K562 (cell line): ENCODE data around the gene CHKB. TPM values are rescaled to one million over a fixed set of nuclear protein-coding genes. Genes with fewer than 3 reads are reported as not detected.

Source experiments
- ATAC-seq: fragments of 200-7000 bp; cut with Tn5 transposase; 3 replicates; pipeline ENCODE4 v1.9.1; 2020; ENCODE audit warnings: moderate library complexity
- BruUV-seq: library from RNA; stranded (reverse); fragments of 400-500 nt; replicated peaks from 2 replicates; lab custom pipeline; 2021; lab: Mats Ljungman, UMichigan
- CTCF ChIA-PET: fragments of 300-600 bp; formaldehyde crosslinking; extraction: SDS; loops from one replicate; lab custom pipeline; 2021; ENCODE audit warnings: low intra/inter-chr PET ratio; lab: Yijun Ruan, JAX
- POLR2A ChIA-PET: fragments of 300-600, 350-650 bp; sonication (Branson Sonifier 250); formaldehyde crosslinking; extraction: SDS; loops from one replicate; lab custom pipeline; 2021; ENCODE audit warnings: antibody characterized with exemption, inconsistent platforms; lab: Yijun Ruan, JAX
- DNase-seq, 4 experiments: peaks; one replicate each; pipeline versions ENCODE4 v3.0.0 to v3.0.0-alpha.2; 2011 to 2018; ENCODE audit warnings: low spot score in 3 of 4, mixed read lengths in 3 of 4; ENCODE audit errors: extremely low read depth in 1 of 4
- FAIRE-seq: peaks from 2 replicates; lab custom pipeline; 2011; peaks lifted over from hg19 to GRCh38; lab: Jason Lieb, UNC
- H2AFZ ChIP-seq: 2 replicates; pipeline ENCODE4 v1.6.0; 2011; ENCODE audit warnings: low read depth, low read length, control low read depth, inconsistent platforms
- H3K27ac ChIP-seq: fragments of 200-600 bp; 3 replicates; pipeline ENCODE4 v1.8.0; 2011; ENCODE audit warnings: low read depth, mild to moderate bottlenecking, control low read depth, inconsistent platforms, low read length, moderate library complexity, mixed read lengths; ENCODE audit errors: extremely low read depth
- H3K27me3 ChIP-seq, 2 experiments: fragments of 300-600 bp in 1 of 2; 2 replicates in 1 of 2; 3 replicates in 1 of 2; pipeline versions ENCODE4 v1.6.0 to v1.8.0; 2011; ENCODE audit warnings: inconsistent platforms in 2 of 2, low read length in 2 of 2, mild to moderate bottlenecking in 1 of 2, mixed read lengths in 1 of 2, moderate library complexity in 1 of 2; ENCODE audit not compliant: control insufficient read depth in 2 of 2, insufficient read depth in 2 of 2
- H3K36me3 ChIP-seq: fragments of 300-600 bp; 3 replicates; pipeline ENCODE4 v1.8.0; 2011; ENCODE audit warnings: mild to moderate bottlenecking, low read length, inconsistent platforms; ENCODE audit not compliant: control insufficient read depth, insufficient read depth
- H3K4me1 ChIP-seq, 2 experiments: fragments of 200-600 bp in 1 of 2; replicated peaks in 1 of 2; 2 replicates in 1 of 2; 3 replicates in 1 of 2; pipeline versions ENCODE4 v1.5.1 to v1.8.0; 2011; ENCODE audit warnings: inconsistent platforms in 2 of 2, low read length in 2 of 2, mild to moderate bottlenecking in 1 of 2, mixed read lengths in 1 of 2, moderate library complexity in 1 of 2; ENCODE audit not compliant: control insufficient read depth in 2 of 2, insufficient read depth in 2 of 2
- H3K4me2 ChIP-seq: 2 replicates; pipeline ENCODE4 v1.6.1; 2011; ENCODE audit warnings: low read length, control low read depth, inconsistent platforms, mixed read lengths; ENCODE audit not compliant: insufficient read depth
- H3K4me3 ChIP-seq: fragments of 200-600 bp; sonication (generic), shearing (Covaris generic); 2 replicates; pipeline ENCODE4 v1.5.1; 2016; ENCODE audit warnings: control low read depth, inconsistent platforms
- H3K79me2 ChIP-seq: fragments of 200-600 bp; 3 replicates; pipeline ENCODE4 v1.8.0; 2011; ENCODE audit warnings: low read length, inconsistent platforms; ENCODE audit not compliant: control insufficient read depth, insufficient read depth
- H3K9ac ChIP-seq, 2 experiments: 2 replicates each; pipeline versions ENCODE4 v1.6.0 to v1.6.1; 2011; ENCODE audit warnings: low read depth in 2 of 2, low read length in 2 of 2, control low read depth in 1 of 2, inconsistent platforms in 1 of 2, mild to moderate bottlenecking in 1 of 2, mixed read lengths in 1 of 2; ENCODE audit not compliant: insufficient read depth in 1 of 2
- H3K9me1 ChIP-seq: one replicate; pipeline ENCODE4 v1.6.0; 2011; ENCODE audit warnings: inconsistent platforms, mild to moderate bottlenecking, low read length, moderate library complexity; ENCODE audit not compliant: control insufficient read depth, insufficient read depth
- H3K9me3 ChIP-seq: replicated peaks from 2 replicates; pipeline ENCODE4 v1.5.1; 2011; ENCODE audit warnings: low read depth, low read length, inconsistent platforms; ENCODE audit not compliant: control insufficient read depth, insufficient read depth
- H4K20me1 ChIP-seq: replicated peaks from 2 replicates; pipeline ENCODE4 v1.6.1; 2011; ENCODE audit warnings: low read length, inconsistent platforms, mixed read lengths; ENCODE audit not compliant: control insufficient read depth, insufficient read depth
- CBFB ChIP-seq: sonication (generic); formaldehyde crosslinking; IDR thresholded peaks from 2 replicates; pipeline ENCODE4 v1.4.0; 2020; ENCODE audit warnings: mild to moderate bottlenecking, missing genetic modification reagents
- CC2D1A ChIP-seq: fragments of 450-650 bp; IDR thresholded peaks from 2 replicates; pipeline ENCODE4 v1.6.1; 2017; ENCODE audit warnings: mild to moderate bottlenecking
- NONO ChIP-seq, 2 experiments: fragments of 200-400 bp in 1 of 2; fragments of 450-650 bp in 1 of 2; formaldehyde crosslinking in 1 of 2; IDR thresholded peaks; 2 replicates each; pipeline ENCODE4 v1.6.1; 2017; ENCODE audit warnings: low read depth in 2 of 2, mild to moderate bottlenecking in 2 of 2, moderate library complexity in 2 of 2, low read length in 1 of 2
- TCF7L2 ChIP-seq: fragments of 150-350 bp; IDR thresholded peaks from 2 replicates; pipeline ENCODE4 v1.6.1; 2016; ENCODE audit warnings: low read depth, mild to moderate bottlenecking, low read length, moderate library complexity
- TOE1 ChIP-seq, 2 experiments: fragments of 450-650 bp in 1 of 2; sonication (generic) in 1 of 2; formaldehyde crosslinking in 1 of 2; IDR thresholded peaks; 2 replicates each; pipeline versions ENCODE4 v1.7.1 to v1.8.0; 2016 to 2022; ENCODE audit warnings: borderline replicate concordance in 2 of 2, mild to moderate bottlenecking in 2 of 2, antibody characterized with exemption in 1 of 2, inconsistent platforms in 1 of 2, low read depth in 1 of 2, missing genetic modification reagents in 1 of 2, moderate library complexity in 1 of 2
- ZBTB17 ChIP-seq: fragments of 450-650 bp; formaldehyde crosslinking; IDR thresholded peaks from 2 replicates; pipeline ENCODE4 v1.4.0; 2020; ENCODE audit warnings: mild to moderate bottlenecking
- ZBTB7A ChIP-seq: IDR thresholded peaks from 2 replicates; pipeline ENCODE4 v1.6.1; 2011; ENCODE audit warnings: low read depth, mild to moderate bottlenecking, low read length, moderate library complexity, borderline replicate concordance; ENCODE audit not compliant: control insufficient read depth
- ZFX ChIP-seq: sonication (generic); formaldehyde crosslinking; IDR thresholded peaks from 2 replicates; pipeline ENCODE4 v1.8.0; 2022; ENCODE audit warnings: mild to moderate bottlenecking, missing genetic modification reagents, moderate library complexity
- ZNF23 ChIP-seq: fragments of 250-450 bp; sonication (Bioruptor Pico); IDR thresholded peaks from 2 replicates; pipeline ENCODE4 v1.4.0; 2020; ENCODE audit warnings: mild to moderate bottlenecking
- ZNF766 ChIP-seq: fragments of 200-800 bp; sonication (Bioruptor generic); conservative IDR thresholded peaks from 2 replicates; pipeline ENCODE4 v1.6.1; 2016; ENCODE audit warnings: missing genetic modification characterization, missing compliant biosample characterization
- WGBS: fragments of 100-300 bp; shearing (Covaris generic); methylation state at CpG from one replicate; pipeline ENCODE4 v1.1.6; 2016; ENCODE audit warnings: low coverage, mixed read lengths; ENCODE audit not compliant: insufficient coverage; ENCODE audit errors: missing lambda C conversion rate; 5-methylcytosine and 5-hydroxymethylcytosine counted together
- in situ Hi-C: fragments of 300-500 bp; cut with MboI; formaldehyde crosslinking; loops from 4 replicates; pipeline ENCODE4 v1.15.0; 2018; ENCODE audit warnings: inconsistent platforms, mixed read lengths
- intact Hi-C: fragments of 100-400 bp; cut with micrococcal nuclease; formaldehyde crosslinking; loops from 2 replicates; pipeline ENCODE4 v1.14.2; 2022
- polyA plus RNA-seq, 8 experiments: library from polyadenylated mRNA; depleted of rRNA in 4 of 8; stranded (reverse) in 5 of 8; unstranded in 3 of 8; fragments of >200 nt; fragmentation: Nextera tagmentation in 2 of 8; fragmentation: Illumina TruSeq in 1 of 8; extraction: Ambion mirVana in 2 of 8; extraction: Trizol in 1 of 8; gene quantifications; 2 replicates each; pipeline versions ENCODE4 v1.2.1 to v1.2.3, GENCODE V29; 2011 to 2014; ENCODE audit warnings: inconsistent platforms in 1 of 8, missing spikeins in 1 of 8
- total RNA-seq, 7 experiments: library from RNA; depleted of rRNA in 6 of 7; stranded (reverse); fragments of >200 nt in 6 of 7; fragmentation: Illumina TruSeq in 2 of 7; extraction: Trizol in 2 of 7; gene quantifications; 2 replicates each; pipeline versions ENCODE4 v1.2.1 to v1.2.3, GENCODE V29; 2011 to 2021; ENCODE audit warnings: low replicate concordance in 1 of 7
- TF ChIP-seq, protein P1 (sequence below), 2 experiments: fragments of 150-350 bp in 1 of 2; IDR thresholded peaks; 2 replicates each; pipeline ENCODE4 v1.6.1; 2012 to 2016; ENCODE audit warnings: low read depth in 2 of 2, low read length in 2 of 2, mild to moderate bottlenecking in 1 of 2, moderate library complexity in 1 of 2
- TF ChIP-seq, protein P2 (sequence below): fragments of 450-650 bp; conservative IDR thresholded peaks from 2 replicates; pipeline ENCODE4 v1.6.1; 2016; ENCODE audit warnings: missing genetic modification characterization, low read depth, mild to moderate bottlenecking, control low read depth, missing compliant biosample characterization
- TF ChIP-seq, protein P3 (sequence below): fragments of 450-650 bp; formaldehyde crosslinking; IDR thresholded peaks from 2 replicates; pipeline ENCODE4 v1.4.0; 2022; ENCODE audit warnings: missing genetic modification characterization
- TF ChIP-seq, protein P4 (sequence below): fragments of 250-450 bp; sonication (Bioruptor Pico); IDR thresholded peaks from 2 replicates; pipeline ENCODE4 v1.4.0; 2020; ENCODE audit warnings: mild to moderate bottlenecking

The CHKB gene
- total and polyA plus RNA-seq, 9 of the 15 experiments (the other 6 are each of a cell fraction or from before 2014, with no cell fraction given) = 2.7 to 31.0 (median 11.0) TPM

DNA sequence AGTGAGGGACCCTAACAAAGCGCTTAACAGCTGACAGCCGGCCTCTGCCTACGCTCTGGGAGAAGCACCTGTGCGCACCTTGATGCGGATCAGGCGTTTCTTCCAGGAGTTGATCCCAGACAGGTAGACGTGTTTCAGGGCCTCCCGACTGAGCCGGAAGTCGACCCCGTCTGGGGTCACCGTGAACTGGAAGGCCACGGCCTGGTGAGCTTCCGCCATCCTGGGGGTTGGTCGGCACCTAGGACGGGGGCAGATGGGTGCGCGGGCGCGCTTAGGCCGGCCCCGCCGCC is 5.0 kb downstream of the CHKB start:
- H3K9me3 ChIP-seq = no peaks in the 10 kb centered on the region
- POLR2A ChIA-PET = interaction anchor here (2.0 kb wide), 1 partner anchor 12 kb away, joined by 4 read pairs; no protein-coding TSS in a partner anchor
- no peaks in the 10 kb centered on the region for H3K27me3 ChIP-seq
- CTCF ChIA-PET = interaction anchor here (2.8 to 3.2 kb wide), 2 partner anchors 43 to 114 kb away, joined by 41 to 51 read pairs; no protein-coding TSS in a partner anchor
- H3K79me2 ChIP-seq = peaks cover 6% of the 10 kb centered on the region; the same call in 2 of the 3 replicates
- ATAC-seq (no peak), FAIRE-seq (no peak), DNase-seq (no peak)
- peaks cover 4 to 23% of the 10 kb centered on the region in 2 experiments; a peak in 3 of 5 replicates for H3K4me1 ChIP-seq
- no peak overlapping the region for H2AFZ ChIP-seq
- H3K27ac ChIP-seq = no peak overlapping the region
- in situ Hi-C loops (loop anchor here (5.0 kb wide), 1 partner anchor 35 kb away; no protein-coding TSS in a partner anchor), intact Hi-C loops (no loop called here)
- H3K4me3 ChIP-seq = no peak overlapping the region
- no TSS peak for BruUV-seq
- no peak overlapping the region for H3K4me2 ChIP-seq
- no peaks in the 10 kb centered on the region for H4K20me1 ChIP-seq
- whole genome bisulfite sequencing = 65% methylated on average over 10 of the region's 23 CpGs
- H3K9ac ChIP-seq = no peak overlapping the region
- H3K9me1 ChIP-seq = no peaks in the 10 kb centered on the region
- no peaks in the 10 kb centered on the region; the same call in 2 of the 3 replicates for H3K36me3 ChIP-seq
- TF ChIP-seq, protein P1, sequence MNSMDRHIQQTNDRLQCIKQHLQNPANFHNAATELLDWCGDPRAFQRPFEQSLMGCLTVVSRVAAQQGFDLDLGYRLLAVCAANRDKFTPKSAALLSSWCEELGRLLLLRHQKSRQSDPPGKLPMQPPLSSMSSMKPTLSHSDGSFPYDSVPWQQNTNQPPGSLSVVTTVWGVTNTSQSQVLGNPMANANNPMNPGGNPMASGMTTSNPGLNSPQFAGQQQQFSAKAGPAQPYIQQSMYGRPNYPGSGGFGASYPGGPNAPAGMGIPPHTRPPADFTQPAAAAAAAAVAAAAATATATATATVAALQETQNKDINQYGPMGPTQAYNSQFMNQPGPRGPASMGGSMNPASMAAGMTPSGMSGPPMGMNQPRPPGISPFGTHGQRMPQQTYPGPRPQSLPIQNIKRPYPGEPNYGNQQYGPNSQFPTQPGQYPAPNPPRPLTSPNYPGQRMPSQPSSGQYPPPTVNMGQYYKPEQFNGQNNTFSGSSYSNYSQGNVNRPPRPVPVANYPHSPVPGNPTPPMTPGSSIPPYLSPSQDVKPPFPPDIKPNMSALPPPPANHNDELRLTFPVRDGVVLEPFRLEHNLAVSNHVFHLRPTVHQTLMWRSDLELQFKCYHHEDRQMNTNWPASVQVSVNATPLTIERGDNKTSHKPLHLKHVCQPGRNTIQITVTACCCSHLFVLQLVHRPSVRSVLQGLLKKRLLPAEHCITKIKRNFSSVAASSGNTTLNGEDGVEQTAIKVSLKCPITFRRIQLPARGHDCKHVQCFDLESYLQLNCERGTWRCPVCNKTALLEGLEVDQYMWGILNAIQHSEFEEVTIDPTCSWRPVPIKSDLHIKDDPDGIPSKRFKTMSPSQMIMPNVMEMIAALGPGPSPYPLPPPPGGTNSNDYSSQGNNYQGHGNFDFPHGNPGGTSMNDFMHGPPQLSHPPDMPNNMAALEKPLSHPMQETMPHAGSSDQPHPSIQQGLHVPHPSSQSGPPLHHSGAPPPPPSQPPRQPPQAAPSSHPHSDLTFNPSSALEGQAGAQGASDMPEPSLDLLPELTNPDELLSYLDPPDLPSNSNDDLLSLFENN (IDR thresholded peaks at IDR 0.05; ENCODE audit: low read depth in 2 of 2, low read length in 2 of 2) = no peak
- TF ChIP-seq ZBTB7A (no peak), NONO (IDR thresholded peaks at IDR 0.05; ENCODE audit: low read depth in 2 of 2, low read length in 1 of 2) (no peak), TCF7L2 (no peak), ZNF23 (CRISPR knock-in tag) (no peak), CBFB (CRISPR knock-in tag) (no peak), CC2D1A (no peak), ZBTB17 (no peak), ZNF766 (CRISPR knock-in tag) (no peak), TOE1 (IDR thresholded peaks at IDR 0.05; ENCODE audit: borderline replicate concordance) (no peak), TOE1 (CRISPR knock-in tag; IDR thresholded peaks at IDR 0.05; ENCODE audit: borderline replicate concordance, low read depth) (no peak), ZFX (CRISPR knock-in tag) (no peak)
- TF ChIP-seq, protein P2, sequence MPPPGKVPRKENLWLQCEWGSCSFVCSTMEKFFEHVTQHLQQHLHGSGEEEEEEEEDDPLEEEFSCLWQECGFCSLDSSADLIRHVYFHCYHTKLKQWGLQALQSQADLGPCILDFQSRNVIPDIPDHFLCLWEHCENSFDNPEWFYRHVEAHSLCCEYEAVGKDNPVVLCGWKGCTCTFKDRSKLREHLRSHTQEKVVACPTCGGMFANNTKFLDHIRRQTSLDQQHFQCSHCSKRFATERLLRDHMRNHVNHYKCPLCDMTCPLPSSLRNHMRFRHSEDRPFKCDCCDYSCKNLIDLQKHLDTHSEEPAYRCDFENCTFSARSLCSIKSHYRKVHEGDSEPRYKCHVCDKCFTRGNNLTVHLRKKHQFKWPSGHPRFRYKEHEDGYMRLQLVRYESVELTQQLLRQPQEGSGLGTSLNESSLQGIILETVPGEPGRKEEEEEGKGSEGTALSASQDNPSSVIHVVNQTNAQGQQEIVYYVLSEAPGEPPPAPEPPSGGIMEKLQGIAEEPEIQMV (tag) = no peak
- TF ChIP-seq, protein P3, sequence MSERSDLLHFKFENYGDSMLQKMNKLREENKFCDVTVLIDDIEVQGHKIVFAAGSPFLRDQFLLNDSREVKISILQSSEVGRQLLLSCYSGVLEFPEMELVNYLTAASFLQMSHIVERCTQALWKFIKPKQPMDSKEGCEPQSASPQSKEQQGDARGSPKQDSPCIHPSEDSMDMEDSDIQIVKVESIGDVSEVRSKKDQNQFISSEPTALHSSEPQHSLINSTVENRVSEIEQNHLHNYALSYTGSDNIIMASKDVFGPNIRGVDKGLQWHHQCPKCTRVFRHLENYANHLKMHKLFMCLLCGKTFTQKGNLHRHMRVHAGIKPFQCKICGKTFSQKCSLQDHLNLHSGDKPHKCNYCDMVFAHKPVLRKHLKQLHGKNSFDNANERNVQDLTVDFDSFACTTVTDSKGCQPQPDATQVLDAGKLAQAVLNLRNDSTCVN = no peak
- TF ChIP-seq, protein P4, sequence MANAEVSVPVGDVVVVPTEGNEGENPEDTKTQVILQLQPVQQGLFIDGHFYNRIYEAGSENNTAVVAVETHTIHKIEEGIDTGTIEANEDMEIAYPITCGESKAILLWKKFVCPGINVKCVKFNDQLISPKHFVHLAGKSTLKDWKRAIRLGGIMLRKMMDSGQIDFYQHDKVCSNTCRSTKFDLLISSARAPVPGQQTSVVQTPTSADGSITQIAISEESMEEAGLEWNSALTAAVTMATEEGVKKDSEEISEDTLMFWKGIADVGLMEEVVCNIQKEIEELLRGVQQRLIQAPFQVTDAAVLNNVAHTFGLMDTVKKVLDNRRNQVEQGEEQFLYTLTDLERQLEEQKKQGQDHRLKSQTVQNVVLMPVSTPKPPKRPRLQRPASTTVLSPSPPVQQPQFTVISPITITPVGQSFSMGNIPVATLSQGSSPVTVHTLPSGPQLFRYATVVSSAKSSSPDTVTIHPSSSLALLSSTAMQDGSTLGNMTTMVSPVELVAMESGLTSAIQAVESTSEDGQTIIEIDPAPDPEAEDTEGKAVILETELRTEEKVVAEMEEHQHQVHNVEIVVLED (CRISPR knock-in tag) = no peak
